Measurements from ENCODE around the gene SCN8A. TPM values are rescaled to one million over a fixed set of nuclear protein-coding genes. Genes with fewer than 3 reads are reported as not detected.

Gene SCN8A
- total RNA-seq, 3 donors from 2014 or later (not counting 1 experiment from before 2014, with no cell fraction given), result 0.42 to 0.66 (median 0.65) TPM

- Mint-ChIP-seq H3K27me3 (ENCODE audit: low read depth in 2 of 2) (peaks cover 32 to 49% of the 10 kb centered on the region in 2 donors), H3K4me1 (peaks cover 0 to 29% of the 10 kb centered on the region in 2 donors), H3K36me3 (no peaks in the 10 kb centered on the region), H3K4me3 (no peak overlapping the region), H3K27ac (no peak overlapping the region), H3K9me3 (no peaks in the 10 kb centered on the region)
- no peak for TF ChIP-seq CTCF (IDR thresholded peaks at IDR 0.05)
- Histone ChIP-seq H3K9me3 (ENCODE audit: control insufficient read depth, insufficient read depth, low read length) (no peaks in the 10 kb centered on the region), H3K27ac (ENCODE audit: low read length) (no peak overlapping the region), H3K4me1 (ENCODE audit: control insufficient read depth, insufficient read depth, low read length) (peaks cover 40% of the 10 kb centered on the region), H3K4me3 (ENCODE audit: low read length) (no peak overlapping the region), H3K36me3 (ENCODE audit: control insufficient read depth, insufficient read depth, low read length) (no peaks in the 10 kb centered on the region), H3K27me3 (ENCODE audit: control insufficient read depth, insufficient read depth, low read length) (peaks cover 24% of the 10 kb centered on the region)
- ATAC-seq, result no peak
- DNase-seq, result no peak
- WGBS (ENCODE audit: insufficient coverage), result 92% methylated on average over 39 of the region's 57 CpGs
- intact Hi-C loops (cut with micrococcal nuclease), result no loop called here
Observed at GRCh38 chr12:51848841-51849735, 258.1 kb downstream of the SCN8A start.

GRCh38 chr12:51850081-51850964 is 259.3 kb downstream of the SCN8A start:
- 95% methylated on average over 8 of the region's 8 CpGs for WGBS (ENCODE audit: insufficient coverage)
- Mint-ChIP-seq H3K4me1 (peaks cover 0 to 29% of the 10 kb centered on the region in 2 donors), H3K36me3 (no peaks in the 10 kb centered on the region), H3K4me3 (no peak overlapping the region), H3K9me3 (no peaks in the 10 kb centered on the region), H3K27me3 (ENCODE audit: low read depth in 2 of 2) (peaks cover 27 to 36% of the 10 kb centered on the region in 2 donors), H3K27ac (no peak overlapping the region)
- intact Hi-C loops (cut with micrococcal nuclease), result no loop called here
- peaks cover 40% of the 10 kb centered on the region for H3K4me1 ChIP-seq (ENCODE audit: control insufficient read depth, insufficient read depth, low read length)
- H3K27ac ChIP-seq (ENCODE audit: low read length), result no peak overlapping the region
- peaks cover 22% of the 10 kb centered on the region for H3K27me3 ChIP-seq (ENCODE audit: control insufficient read depth, insufficient read depth, low read length)
- no peaks in the 10 kb centered on the region for H3K9me3 ChIP-seq (ENCODE audit: control insufficient read depth, insufficient read depth, low read length)
- ATAC-seq (no peak), DNase-seq (no peak)
- no peak for TF ChIP-seq CTCF (IDR thresholded peaks at IDR 0.05)
- H3K4me3 ChIP-seq (ENCODE audit: low read length), result no peak overlapping the region
- H3K36me3 ChIP-seq (ENCODE audit: control insufficient read depth, insufficient read depth, low read length), result no peaks in the 10 kb centered on the region

GRCh38 chr12:51850965-51851299 is 259.9 kb downstream of the SCN8A start:
- no peak overlapping the region for H3K27ac Mint-ChIP-seq
- TF ChIP-seq CTCF (IDR thresholded peaks at IDR 0.05), result no peak
- H3K9me3 Mint-ChIP-seq, result no peaks in the 10 kb centered on the region
- peaks cover 40% of the 10 kb centered on the region for H3K4me1 ChIP-seq (ENCODE audit: control insufficient read depth, insufficient read depth, low read length)
- H3K27me3 Mint-ChIP-seq (ENCODE audit: low read depth in 2 of 2), result peaks cover 25 to 30% of the 10 kb centered on the region in 2 donors
- peaks cover 17% of the 10 kb centered on the region for H3K27me3 ChIP-seq (ENCODE audit: control insufficient read depth, insufficient read depth, low read length)
- no peak overlapping the region for H3K4me3 Mint-ChIP-seq
- no peaks in the 10 kb centered on the region for H3K36me3 Mint-ChIP-seq
- ATAC-seq (no peak), DNase-seq (no peak)
- no peak overlapping the region for H3K4me3 ChIP-seq (ENCODE audit: low read length)
- H3K9me3 ChIP-seq (ENCODE audit: control insufficient read depth, insufficient read depth, low read length), result no peaks in the 10 kb centered on the region
- H3K4me1 Mint-ChIP-seq, result peaks cover 0 to 27% of the 10 kb centered on the region in 2 donors
- WGBS (ENCODE audit: insufficient coverage), result 74% methylated on average over 3 of the region's 4 CpGs
- intact Hi-C loops (cut with micrococcal nuclease), result no loop called here
- no peaks in the 10 kb centered on the region for H3K36me3 ChIP-seq (ENCODE audit: control insufficient read depth, insufficient read depth, low read length)
- H3K27ac ChIP-seq (ENCODE audit: low read length), result no peak overlapping the region
